Fibroblast of lung (primary cell): Measurements from ENCODE around the gene FAAP100. TPM values are rescaled to one million over a fixed set of nuclear protein-coding genes. Genes with fewer than 3 reads are reported as not detected.

Experiments
- DNase-seq, 2 donors: peaks; one replicate each; pipeline versions ENCODE4 v3.0.0 to v3.0.0-alpha.2; 2010; ENCODE audit warnings: low read depth in 2 of 2
- H2AFZ ChIP-seq: 2 replicates; pipeline ENCODE4 v1.5.1; 2012; ENCODE audit warnings: low read length, control low read depth, inconsistent platforms
- H3K27ac ChIP-seq: 2 replicates; pipeline ENCODE4 v1.5.1; 2011; ENCODE audit warnings: low read length, control low read depth; ENCODE audit not compliant: insufficient read depth
- H3K27me3 ChIP-seq: 2 replicates; pipeline ENCODE4 v1.5.1; 2011; ENCODE audit warnings: mild to moderate bottlenecking, low read length; ENCODE audit not compliant: control insufficient read depth, insufficient read depth
- H3K36me3 ChIP-seq: 2 replicates; pipeline ENCODE4 v1.5.1; 2011; ENCODE audit warnings: low read length; ENCODE audit not compliant: control insufficient read depth, insufficient read depth
- H3K4me1 ChIP-seq: 2 replicates; pipeline ENCODE4 v1.5.1; 2011; ENCODE audit warnings: low read length; ENCODE audit not compliant: control insufficient read depth, insufficient read depth; ENCODE audit errors: extremely low read depth
- H3K4me2 ChIP-seq: 2 replicates; pipeline ENCODE4 v1.5.1; 2011; ENCODE audit warnings: low read length, control low read depth; ENCODE audit not compliant: insufficient read depth; ENCODE audit errors: extremely low read depth
- H3K4me3 ChIP-seq, 4 experiments: fragments of 200-600 bp in 1 of 4; sonication (generic) in 1 of 4; replicated peaks in 1 of 4; 2 replicates each; pipeline ENCODE4 v1.5.1; 2011 to 2016; ENCODE audit warnings: low read length in 4 of 4, low read depth in 3 of 4, mild to moderate bottlenecking in 3 of 4, control low read depth in 2 of 4, inconsistent platforms in 1 of 4, mixed read lengths in 1 of 4; ENCODE audit not compliant: insufficient read depth in 1 of 4; ENCODE audit errors: control extremely low read depth in 1 of 4
- H3K79me2 ChIP-seq: 2 replicates; pipeline ENCODE4 v1.5.1; 2012; ENCODE audit warnings: mild to moderate bottlenecking, low read length, inconsistent platforms; ENCODE audit not compliant: control insufficient read depth, insufficient read depth
- H3K9ac ChIP-seq: 2 replicates; pipeline ENCODE4 v1.5.1; 2011; ENCODE audit warnings: mild to moderate bottlenecking, low read length, control low read depth; ENCODE audit not compliant: insufficient read depth
- H3K9me3 ChIP-seq: 2 replicates; pipeline ENCODE4 v1.5.1; 2012; ENCODE audit warnings: low read depth, low read length; ENCODE audit not compliant: control insufficient read depth, insufficient read depth
- H4K20me1 ChIP-seq: 2 replicates; pipeline ENCODE4 v1.5.1; 2011; ENCODE audit warnings: low read length; ENCODE audit not compliant: control insufficient read depth, insufficient read depth; ENCODE audit errors: extremely low read depth
- CTCF ChIP-seq, 2 donors: IDR thresholded peaks in 1 of 2; conservative IDR thresholded peaks in 1 of 2; 1 replicate in 1 of 2; 2 replicates in 1 of 2; pipeline ENCODE4 v1.5.1; 2011 to 2012; ENCODE audit warnings: low read length in 2 of 2, control low read depth in 1 of 2, inconsistent platforms in 1 of 2, low read depth in 1 of 2, mild to moderate bottlenecking in 1 of 2
- EZH2 ChIP-seq: IDR thresholded peaks from 2 replicates; pipeline ENCODE4 v1.5.1; 2012; ENCODE audit warnings: low read length, control low read depth, mild to moderate bottlenecking; ENCODE audit errors: missing control alignments
- polyA plus RNA-seq, 2 donors: library from polyadenylated mRNA; depleted of rRNA in 1 of 2; stranded (reverse) in 1 of 2; unstranded in 1 of 2; fragments of >200 nt; gene quantifications; 2 replicates each; pipeline ENCODE4 v1.2.1, GENCODE V29; 2011 to 2012; ENCODE audit warnings: missing spikeins in 1 of 2
- total RNA-seq: library from RNA; depleted of rRNA; stranded (reverse); fragments of >200 nt; gene quantifications from 2 replicates; pipeline ENCODE4 v1.2.1, GENCODE V29; 2014

The FAAP100 gene
- total and polyA plus RNA-seq, 2 donors (not counting 1 experiment from before 2014, with no cell fraction given) = 6.7 to 10.4 TPM

- no peak overlapping the region for H3K4me2 ChIP-seq
- no peak overlapping the region for H3K4me3 ChIP-seq
- H3K27me3 ChIP-seq = peaks cover 11% of the 10 kb centered on the region
- H3K27ac ChIP-seq = no peak overlapping the region
- H3K36me3 ChIP-seq = peaks cover 4% of the 10 kb centered on the region
- H2AFZ ChIP-seq = no peak overlapping the region
- no peaks in the 10 kb centered on the region for H3K9me3 ChIP-seq
- H3K79me2 ChIP-seq = no peaks in the 10 kb centered on the region
- no peak overlapping the region for H3K9ac ChIP-seq
- H4K20me1 ChIP-seq = no peaks in the 10 kb centered on the region
- TF ChIP-seq CTCF (conservative IDR thresholded peaks at IDR 0.05 in 1 of 2, IDR thresholded peaks at IDR 0.05 in 1 of 2; ENCODE audit: low read depth in 1 of 2, low read length in 2 of 2) = no peak
- no peak for TF ChIP-seq EZH2
- H3K4me1 ChIP-seq = no peaks in the 10 kb centered on the region
- DNase-seq = no peak
Observed at GRCh38 chr17:81535480-81536298, 16.5 kb downstream of the FAAP100 start.

GRCh38 chr17:81535007-81535328 is 17.2 kb downstream of the FAAP100 start:
- no peak for TF ChIP-seq CTCF (conservative IDR thresholded peaks at IDR 0.05 in 1 of 2, IDR thresholded peaks at IDR 0.05 in 1 of 2; ENCODE audit: low read depth in 1 of 2, low read length in 2 of 2)
- no peak for TF ChIP-seq EZH2
- Histone ChIP-seq H3K27me3 (peaks cover 11% of the 10 kb centered on the region), H3K4me1 (no peaks in the 10 kb centered on the region), H3K79me2 (no peaks in the 10 kb centered on the region), H3K9me3 (no peaks in the 10 kb centered on the region), H3K4me2 (no peak overlapping the region), H3K27ac (no peak overlapping the region), H3K9ac (no peak overlapping the region), H2AFZ (no peak overlapping the region), H3K36me3 (peaks cover 2% of the 10 kb centered on the region), H4K20me1 (no peaks in the 10 kb centered on the region), H3K4me3 (no peak overlapping the region)
- DNase-seq = no peak

- no peaks in the 10 kb centered on the region for H4K20me1 ChIP-seq
- no peaks in the 10 kb centered on the region for H3K4me1 ChIP-seq
- H3K79me2 ChIP-seq = no peaks in the 10 kb centered on the region
- H2AFZ ChIP-seq = no peak overlapping the region
- TF ChIP-seq CTCF (conservative IDR thresholded peaks at IDR 0.05 in 1 of 2, IDR thresholded peaks at IDR 0.05 in 1 of 2; ENCODE audit: low read depth in 1 of 2, low read length in 2 of 2) = no peak
- no peak overlapping the region for H3K4me3 ChIP-seq
- H3K27me3 ChIP-seq = peaks cover 11% of the 10 kb centered on the region
- no peak for DNase-seq
- H3K27ac ChIP-seq = no peak overlapping the region
- peaks cover 2% of the 10 kb centered on the region for H3K36me3 ChIP-seq
- no peak overlapping the region for H3K9ac ChIP-seq
- no peak overlapping the region for H3K4me2 ChIP-seq
- no peaks in the 10 kb centered on the region for H3K9me3 ChIP-seq
Observed at GRCh38 chr17:81534157-81535006, 17.8 kb downstream of the FAAP100 start.
